HCT116 (cell line): ENCODE data around the gene INHBE. TPM values are rescaled to one million over a fixed set of nuclear protein-coding genes. Genes with fewer than 3 reads are reported as not detected.

Source experiments
- ATAC-seq: fragments of 200-7000 bp; cut with Tn5 transposase; 2 replicates; pipeline ENCODE4 v1.9.1; 2020; ENCODE audit warnings: mild to moderate bottlenecking, moderate library complexity
- BruUV-seq: library from RNA; stranded (reverse); fragments of 400-500 nt; replicated peaks from 2 replicates; lab custom pipeline; 2021; lab: Mats Ljungman, UMichigan
- CTCF ChIA-PET: fragments of 300-600 bp; sonication (Branson Sonifier 250); formaldehyde crosslinking; loops from one replicate; lab custom pipeline; 2021; ENCODE audit warnings: antibody characterized with exemption; lab: Charles Lee
- POLR2A ChIA-PET: fragments of 300-600, 350-600 bp; sonication (Branson Sonifier 250); formaldehyde crosslinking; loops from one replicate; lab custom pipeline; 2021; ENCODE audit warnings: antibody characterized with exemption; lab: Charles Lee
- RAD21 ChIA-PET, 2 experiments: fragments of 300-600 bp; sonication (Branson Sonifier 250); formaldehyde crosslinking; loops; one replicate each; lab custom pipeline; 2023; ENCODE audit warnings: low total read pairs in 2 of 2; ENCODE audit not compliant: uncharacterized antibody in 2 of 2, unreplicated experiment in 2 of 2, low non-redundant PET in 1 of 2; lab: Charles Lee
- DNase-seq: peaks from one replicate; pipeline ENCODE4 v3.0.0-alpha.2; 2010; ENCODE audit warnings: low read depth, low spot score
- H2AFZ ChIP-seq: fragments of 200-600 bp; shearing (Covaris generic), sonication (generic); 2 replicates; pipeline ENCODE4 v1.6.1; 2017; ENCODE audit warnings: low read depth, mixed run types, mixed read lengths, antibody characterized with exemption, low read length; ENCODE audit not compliant: poor library complexity, severe bottlenecking
- H3K27ac ChIP-seq: 2 replicates; pipeline ENCODE4 v1.5.1; 2012; ENCODE audit warnings: low read depth, low read length
- H3K27me3 ChIP-seq: fragments of 200-600 bp; sonication (generic); 2 replicates; pipeline ENCODE4 v1.6.1; 2016; ENCODE audit warnings: mixed run types, low read length, mixed read lengths; ENCODE audit not compliant: insufficient read depth
- H3K36me3 ChIP-seq, 2 experiments: fragments of 200-500 bp in 1 of 2; fragments of 200-600 bp in 1 of 2; sonication (Bioruptor generic) in 1 of 2; sonication (generic) in 1 of 2; 2 replicates each; pipeline versions ENCODE4 v1.5.1 to v1.6.1; 2014 to 2016; ENCODE audit warnings: low read length in 2 of 2, inconsistent platforms in 1 of 2, mixed read lengths in 1 of 2, mixed run types in 1 of 2; ENCODE audit not compliant: insufficient read depth in 2 of 2, control insufficient read depth in 1 of 2
- H3K4me1 ChIP-seq, 2 experiments: fragments of 200-600 bp in 1 of 2; sonication (generic) in 1 of 2; 2 replicates each; pipeline versions ENCODE4 v1.5.1 to v1.6.1; 2012 to 2017; ENCODE audit warnings: low read length in 2 of 2, inconsistent platforms in 1 of 2, mild to moderate bottlenecking in 1 of 2, mixed read lengths in 1 of 2, mixed run types in 1 of 2, moderate library complexity in 1 of 2; ENCODE audit not compliant: insufficient read depth in 2 of 2, control insufficient read depth in 1 of 2
- H3K4me2 ChIP-seq: fragments of 200-600 bp; sonication (generic); 2 replicates; pipeline ENCODE4 v1.6.1; 2017; ENCODE audit warnings: mixed run types, low read length, mixed read lengths
- H3K4me3 ChIP-seq, 2 experiments: fragments of 200-600 bp in 1 of 2; sonication (generic) in 1 of 2; replicated peaks in 1 of 2; 2 replicates each; pipeline ENCODE4 v1.5.1; 2011 to 2016; ENCODE audit warnings: low read length in 2 of 2, control low read depth in 1 of 2, low read depth in 1 of 2, mild to moderate bottlenecking in 1 of 2, mixed read lengths in 1 of 2, mixed run types in 1 of 2
- H3K79me2 ChIP-seq: fragments of 200-600 bp; sonication (generic); 2 replicates; pipeline ENCODE4 v1.6.1; 2017; ENCODE audit warnings: mild to moderate bottlenecking, mixed run types, low read length, moderate library complexity, mixed read lengths; ENCODE audit not compliant: insufficient read depth
- H3K9ac ChIP-seq: fragments of 200-600 bp; sonication (generic); 2 replicates; pipeline ENCODE4 v1.6.1; 2016; ENCODE audit warnings: low read length, mixed read lengths
- H3K9me2 ChIP-seq: fragments of 200-600 bp; sonication (generic), shearing (Covaris generic); 2 replicates; pipeline ENCODE4 v1.6.1; 2017; ENCODE audit warnings: mixed run types, mild to moderate bottlenecking, moderate library complexity; ENCODE audit not compliant: insufficient read depth
- H3K9me3 ChIP-seq, 2 experiments: fragments of 200-500 bp in 1 of 2; fragments of 200-600 bp in 1 of 2; sonication (Bioruptor generic) in 1 of 2; sonication (generic) in 1 of 2; 2 replicates each; pipeline ENCODE4 v1.6.1; 2014 to 2017; ENCODE audit warnings: low read length in 2 of 2, mixed read lengths in 2 of 2, inconsistent platforms in 1 of 2, low read depth in 1 of 2, mild to moderate bottlenecking in 1 of 2, mixed run types in 1 of 2, moderate library complexity in 1 of 2; ENCODE audit not compliant: control insufficient read depth in 1 of 2, insufficient read depth in 1 of 2
- H4K20me1 ChIP-seq: fragments of 200-600 bp; sonication (generic), shearing (Covaris generic); 2 replicates; pipeline ENCODE4 v1.6.1; 2017; ENCODE audit warnings: mixed run types, mild to moderate bottlenecking, moderate library complexity; ENCODE audit not compliant: insufficient read depth
- CEBPB ChIP-seq: IDR thresholded peaks from 2 replicates; pipeline ENCODE4 v1.6.1; 2012; ENCODE audit warnings: low read depth
- EZH2 ChIP-seq: fragments of 200-600 bp; sonication (generic); IDR thresholded peaks from 2 replicates; pipeline ENCODE4 v1.6.1; 2017; ENCODE audit warnings: antibody characterized with exemption, mixed run types
- EZH2phosphoT487 ChIP-seq: fragments of 200-600 bp; IDR thresholded peaks from 2 replicates; pipeline ENCODE4 v1.6.1; 2018; ENCODE audit warnings: antibody characterized with exemption, borderline replicate concordance
- FOSL1 ChIP-seq: IDR thresholded peaks from 2 replicates; pipeline ENCODE4 v1.6.1; 2012; ENCODE audit warnings: low read depth
- JUND ChIP-seq: IDR thresholded peaks from 2 replicates; pipeline ENCODE4 v1.6.1; 2012
- POLR2A ChIP-seq: IDR thresholded peaks from 2 replicates; pipeline ENCODE4 v1.7.0; 2011; ENCODE audit warnings: borderline replicate concordance; ENCODE audit not compliant: insufficient read depth, insufficient read length; ENCODE audit errors: extremely low read depth
- POLR2AphosphoS5 ChIP-seq: IDR thresholded peaks from 2 replicates; pipeline ENCODE4 v1.6.1; 2011; ENCODE audit warnings: mild to moderate bottlenecking, low read depth, low read length, moderate library complexity
- SIN3A ChIP-seq: IDR thresholded peaks from 2 replicates; pipeline ENCODE4 v1.6.1; 2012; ENCODE audit warnings: low read depth
- SP1 ChIP-seq: IDR thresholded peaks from 2 replicates; pipeline ENCODE4 v1.6.1; 2012; ENCODE audit warnings: low read depth
- SRF ChIP-seq: IDR thresholded peaks from 2 replicates; pipeline ENCODE4 v1.6.1; 2012; ENCODE audit warnings: low read depth
- YY1 ChIP-seq: IDR thresholded peaks from 2 replicates; pipeline ENCODE4 v1.6.1; 2011; ENCODE audit warnings: low read length, low read depth, moderate library complexity, mild to moderate bottlenecking; ENCODE audit not compliant: insufficient replicate concordance; ENCODE audit errors: extremely low read depth
- intact Hi-C: fragments of 100-400 bp; cut with micrococcal nuclease; formaldehyde crosslinking; loops from 2 replicates; pipeline ENCODE4 v1.10.0; 2022
- total RNA-seq: library from RNA; stranded (reverse); gene quantifications from one replicate; pipeline ENCODE4 v1.2.1, GENCODE V29; 2021; ENCODE audit not compliant: unreplicated experiment
- TF ChIP-seq, protein P1 (sequence below): IDR thresholded peaks from 2 replicates; pipeline ENCODE4 v1.6.1; 2012; ENCODE audit warnings: low read depth
- TF ChIP-seq, protein P2 (sequence below): IDR thresholded peaks from 2 replicates; pipeline ENCODE4 v1.6.1; 2012
- TF ChIP-seq, protein P3 (sequence below): IDR thresholded peaks from 2 replicates; pipeline ENCODE4 v1.6.1; 2011; ENCODE audit warnings: mild to moderate bottlenecking, low read length, moderate library complexity; ENCODE audit not compliant: insufficient replicate concordance; ENCODE audit errors: extremely low read depth

The INHBE gene
- total RNA-seq, 1 experiment from 2014 or later: 0.89 TPM

DNA sequence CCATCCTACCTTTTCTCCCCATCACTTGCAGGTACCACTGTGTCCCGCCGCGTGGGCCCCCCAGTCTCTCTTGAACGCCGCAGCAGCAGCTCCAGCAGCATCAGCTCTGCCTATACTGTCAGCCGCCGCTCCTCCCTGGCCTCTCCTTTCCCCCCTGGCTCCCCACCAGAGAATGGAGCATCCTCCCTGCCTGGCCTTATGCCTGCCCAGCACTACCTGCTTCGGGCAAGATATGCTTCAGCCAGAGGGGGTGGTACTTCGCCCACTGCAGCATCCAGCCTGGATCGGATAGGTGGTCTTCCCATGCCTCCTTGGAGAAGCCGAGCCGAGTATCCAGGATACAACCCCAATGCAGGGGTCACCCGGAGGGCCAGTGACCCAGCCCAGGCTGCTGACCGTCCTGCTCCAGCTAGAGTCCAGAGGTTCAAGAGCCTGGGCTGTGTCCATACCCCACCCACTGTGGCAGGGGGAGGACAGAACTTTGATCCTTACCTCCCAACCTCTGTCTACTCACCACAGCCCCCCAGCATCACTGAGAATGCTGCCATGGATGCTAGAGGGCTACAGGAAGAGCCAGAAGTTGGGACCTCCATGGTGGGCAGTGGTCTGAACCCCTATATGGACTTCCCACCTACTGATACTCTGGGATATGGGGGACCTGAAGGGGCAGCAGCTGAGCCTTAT, 15.3 kb downstream of the INHBE start:
- ATAC-seq: no peak
- CTCF ChIA-PET: interaction anchor here (1.9 kb wide), 1 partner anchor 11 kb away, joined by 6 read pairs; no protein-coding TSS in a partner anchor

DNA sequence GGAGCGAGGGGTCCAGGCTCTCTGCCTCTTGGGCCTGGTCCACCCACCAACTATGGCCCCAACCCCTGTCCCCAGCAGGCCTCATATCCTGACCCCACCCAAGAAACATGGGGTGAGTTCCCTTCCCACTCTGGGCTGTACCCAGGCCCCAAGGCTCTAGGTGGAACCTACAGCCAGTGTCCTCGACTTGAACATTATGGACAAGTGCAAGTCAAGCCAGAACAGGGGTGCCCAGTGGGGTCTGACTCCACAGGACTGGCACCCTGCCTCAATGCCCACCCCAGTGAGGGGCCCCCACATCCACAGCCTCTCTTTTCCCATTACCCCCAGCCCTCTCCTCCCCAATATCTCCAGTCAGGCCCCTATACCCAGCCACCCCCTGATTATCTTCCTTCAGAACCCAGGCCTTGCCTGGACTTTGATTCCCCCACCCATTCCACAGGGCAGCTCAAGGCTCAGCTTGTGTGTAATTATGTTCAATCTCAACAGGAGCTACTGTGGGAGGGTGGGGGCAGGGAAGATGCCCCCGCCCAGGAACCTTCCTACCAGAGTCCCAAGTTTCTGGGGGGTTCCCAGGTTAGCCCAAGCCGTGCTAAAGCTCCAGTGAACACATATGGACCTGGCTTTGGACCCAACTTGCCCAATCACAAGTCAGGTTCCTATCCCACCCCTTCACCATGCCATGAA, 16.0 kb downstream of the INHBE start:
- intact Hi-C loops: no loop called here
- no peak for ATAC-seq
- RAD21 ChIA-PET: no interaction called here
- TF ChIP-seq SIN3A (no peak), YY1 (no peak), POLR2AphosphoS5 (no peak), EZH2 (no peak), SP1 (no peak), FOSL1 (no peak), JUND (no peak), CEBPB (no peak), EZH2phosphoT487 (no peak)
- TF ChIP-seq, protein P1, sequence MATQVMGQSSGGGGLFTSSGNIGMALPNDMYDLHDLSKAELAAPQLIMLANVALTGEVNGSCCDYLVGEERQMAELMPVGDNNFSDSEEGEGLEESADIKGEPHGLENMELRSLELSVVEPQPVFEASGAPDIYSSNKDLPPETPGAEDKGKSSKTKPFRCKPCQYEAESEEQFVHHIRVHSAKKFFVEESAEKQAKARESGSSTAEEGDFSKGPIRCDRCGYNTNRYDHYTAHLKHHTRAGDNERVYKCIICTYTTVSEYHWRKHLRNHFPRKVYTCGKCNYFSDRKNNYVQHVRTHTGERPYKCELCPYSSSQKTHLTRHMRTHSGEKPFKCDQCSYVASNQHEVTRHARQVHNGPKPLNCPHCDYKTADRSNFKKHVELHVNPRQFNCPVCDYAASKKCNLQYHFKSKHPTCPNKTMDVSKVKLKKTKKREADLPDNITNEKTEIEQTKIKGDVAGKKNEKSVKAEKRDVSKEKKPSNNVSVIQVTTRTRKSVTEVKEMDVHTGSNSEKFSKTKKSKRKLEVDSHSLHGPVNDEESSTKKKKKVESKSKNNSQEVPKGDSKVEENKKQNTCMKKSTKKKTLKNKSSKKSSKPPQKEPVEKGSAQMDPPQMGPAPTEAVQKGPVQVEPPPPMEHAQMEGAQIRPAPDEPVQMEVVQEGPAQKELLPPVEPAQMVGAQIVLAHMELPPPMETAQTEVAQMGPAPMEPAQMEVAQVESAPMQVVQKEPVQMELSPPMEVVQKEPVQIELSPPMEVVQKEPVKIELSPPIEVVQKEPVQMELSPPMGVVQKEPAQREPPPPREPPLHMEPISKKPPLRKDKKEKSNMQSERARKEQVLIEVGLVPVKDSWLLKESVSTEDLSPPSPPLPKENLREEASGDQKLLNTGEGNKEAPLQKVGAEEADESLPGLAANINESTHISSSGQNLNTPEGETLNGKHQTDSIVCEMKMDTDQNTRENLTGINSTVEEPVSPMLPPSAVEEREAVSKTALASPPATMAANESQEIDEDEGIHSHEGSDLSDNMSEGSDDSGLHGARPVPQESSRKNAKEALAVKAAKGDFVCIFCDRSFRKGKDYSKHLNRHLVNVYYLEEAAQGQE: no peak
- TF ChIP-seq, protein P2, sequence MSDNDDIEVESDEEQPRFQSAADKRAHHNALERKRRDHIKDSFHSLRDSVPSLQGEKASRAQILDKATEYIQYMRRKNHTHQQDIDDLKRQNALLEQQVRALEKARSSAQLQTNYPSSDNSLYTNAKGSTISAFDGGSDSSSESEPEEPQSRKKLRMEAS: no peak
- TF ChIP-seq, protein P3, sequence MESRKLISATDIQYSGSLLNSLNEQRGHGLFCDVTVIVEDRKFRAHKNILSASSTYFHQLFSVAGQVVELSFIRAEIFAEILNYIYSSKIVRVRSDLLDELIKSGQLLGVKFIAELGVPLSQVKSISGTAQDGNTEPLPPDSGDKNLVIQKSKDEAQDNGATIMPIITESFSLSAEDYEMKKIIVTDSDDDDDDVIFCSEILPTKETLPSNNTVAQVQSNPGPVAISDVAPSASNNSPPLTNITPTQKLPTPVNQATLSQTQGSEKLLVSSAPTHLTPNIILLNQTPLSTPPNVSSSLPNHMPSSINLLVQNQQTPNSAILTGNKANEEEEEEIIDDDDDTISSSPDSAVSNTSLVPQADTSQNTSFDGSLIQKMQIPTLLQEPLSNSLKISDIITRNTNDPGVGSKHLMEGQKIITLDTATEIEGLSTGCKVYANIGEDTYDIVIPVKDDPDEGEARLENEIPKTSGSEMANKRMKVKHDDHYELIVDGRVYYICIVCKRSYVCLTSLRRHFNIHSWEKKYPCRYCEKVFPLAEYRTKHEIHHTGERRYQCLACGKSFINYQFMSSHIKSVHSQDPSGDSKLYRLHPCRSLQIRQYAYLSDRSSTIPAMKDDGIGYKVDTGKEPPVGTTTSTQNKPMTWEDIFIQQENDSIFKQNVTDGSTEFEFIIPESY: no peak

More for the DNA sequence above, 15.3 kb downstream of the INHBE start:
- TF ChIP-seq SRF: no peak
- no peak for TF ChIP-seq POLR2A
- H3K36me3 ChIP-seq: no peaks in the 10 kb centered on the region
- no peak overlapping the region for H2AFZ ChIP-seq
- H3K4me1 ChIP-seq: no peaks in the 10 kb centered on the region
- no peak overlapping the region for H3K4me3 ChIP-seq
- H3K9ac ChIP-seq: no peak overlapping the region
- peaks cover 38% of the 10 kb centered on the region for H3K27me3 ChIP-seq
- no peaks in the 10 kb centered on the region for H4K20me1 ChIP-seq
- intact Hi-C loops: no loop called here
- DNase-seq: no peak
- H3K27ac ChIP-seq: no peak overlapping the region
- H3K4me2 ChIP-seq: no peak overlapping the region
- POLR2A ChIA-PET: no interaction called here
- no peaks in the 10 kb centered on the region for H3K9me3 ChIP-seq
- no peaks in the 10 kb centered on the region for H3K79me2 ChIP-seq
- RAD21 ChIA-PET: no interaction called here
- H3K9me2 ChIP-seq: no peaks in the 10 kb centered on the region
- no TSS peak for BruUV-seq

More for the DNA sequence above, 16.0 kb downstream of the INHBE start:
- ChIA-PET POLR2A (no interaction called here), CTCF (interaction anchor here (0.7 kb wide), 1 partner anchor 8 kb away, joined by 3 read pairs; no protein-coding TSS in a partner anchor)
- no peak for DNase-seq
- Histone ChIP-seq H3K9me2 (no peaks in the 10 kb centered on the region), H3K4me3 (no peak overlapping the region), H3K36me3 (no peaks in the 10 kb centered on the region), H4K20me1 (no peaks in the 10 kb centered on the region), H3K4me2 (no peak overlapping the region), H3K27ac (no peak overlapping the region), H2AFZ (no peak overlapping the region), H3K9me3 (no peaks in the 10 kb centered on the region), H3K9ac (no peak overlapping the region), H3K27me3 (peaks cover 38% of the 10 kb centered on the region), H3K79me2 (no peaks in the 10 kb centered on the region), H3K4me1 (no peaks in the 10 kb centered on the region)
- BruUV-seq: no TSS peak
